GM06990 (cell line): ENCODE data around the gene PAPSS1.

ENCODE experiments used
- DNase-seq: peaks from one replicate; pipeline ENCODE4 v3.0.0-alpha.2; 2011; ENCODE audit not compliant: insufficient read length; ENCODE audit errors: extremely low read depth
- H3K27me3 ChIP-seq: replicated peaks from 2 replicates; pipeline ENCODE4 v1.6.0; 2011; ENCODE audit warnings: low read length; ENCODE audit not compliant: control insufficient read depth, insufficient read depth
- H3K36me3 ChIP-seq: 2 replicates; pipeline ENCODE4 v1.5.1; 2011; ENCODE audit warnings: low read length; ENCODE audit not compliant: control insufficient read depth, insufficient read depth
- H3K4me3 ChIP-seq: replicated peaks from 2 replicates; pipeline ENCODE4 v1.5.1; 2011; ENCODE audit warnings: low read depth, mild to moderate bottlenecking, control low read depth, low read length
- CTCF ChIP-seq: IDR thresholded peaks from 2 replicates; pipeline ENCODE4 v1.5.1; 2011; ENCODE audit warnings: low read length, control low read depth, mild to moderate bottlenecking, inconsistent platforms; ENCODE audit not compliant: insufficient read depth, poor library complexity, severe bottlenecking

The PAPSS1 gene

GRCh38 chr4:107618656-107619055 lies 101.4 kb downstream of the PAPSS1 start:
- DNase-seq = no peak
- no peak for TF ChIP-seq CTCF
- Histone ChIP-seq H3K27me3 (no peaks in the 10 kb centered on the region), H3K36me3 (no peaks in the 10 kb centered on the region), H3K4me3 (no peak overlapping the region)

GRCh38 chr4:107616838-107617389 lies 103.1 kb downstream of the PAPSS1 start:
- no peak for DNase-seq
- no peaks in the 10 kb centered on the region for H3K27me3 ChIP-seq
- H3K36me3 ChIP-seq = no peaks in the 10 kb centered on the region
- TF ChIP-seq CTCF = no peak
- no peak overlapping the region for H3K4me3 ChIP-seq

GRCh38 chr4:107615809-107616208 lies 104.2 kb downstream of the PAPSS1 start:
- no peak overlapping the region for H3K4me3 ChIP-seq
- no peaks in the 10 kb centered on the region for H3K27me3 ChIP-seq
- no peak for DNase-seq
- TF ChIP-seq CTCF = no peak
- no peaks in the 10 kb centered on the region for H3K36me3 ChIP-seq

- Histone ChIP-seq H3K36me3 (no peaks in the 10 kb centered on the region), H3K4me3 (no peak overlapping the region), H3K27me3 (no peaks in the 10 kb centered on the region)
- no peak for DNase-seq
- TF ChIP-seq CTCF = no peak
These were observed 116.6 kb downstream of the PAPSS1 start for GRCh38 chr4:107603430-107603829.

- Histone ChIP-seq H3K4me3 (no peak overlapping the region), H3K27me3 (no peaks in the 10 kb centered on the region), H3K36me3 (no peaks in the 10 kb centered on the region)
- no peak for TF ChIP-seq CTCF
- no peak for DNase-seq
These were observed 119.1 kb downstream of the PAPSS1 start for GRCh38 chr4:107600983-107601382.

GRCh38 chr4:107600436-107600835 lies 119.6 kb downstream of the PAPSS1 start:
- Histone ChIP-seq H3K27me3 (no peaks in the 10 kb centered on the region), H3K36me3 (no peaks in the 10 kb centered on the region), H3K4me3 (no peak overlapping the region)
- no peak for TF ChIP-seq CTCF
- DNase-seq = no peak
